ENCODE data around the gene MID1IP1. TPM values are rescaled to one million over a fixed set of nuclear protein-coding genes. Genes with fewer than 3 reads are reported as not detected.

The MID1IP1 gene
- total RNA-seq, 1 experiment from 2014 or later: 100 TPM

DNA sequence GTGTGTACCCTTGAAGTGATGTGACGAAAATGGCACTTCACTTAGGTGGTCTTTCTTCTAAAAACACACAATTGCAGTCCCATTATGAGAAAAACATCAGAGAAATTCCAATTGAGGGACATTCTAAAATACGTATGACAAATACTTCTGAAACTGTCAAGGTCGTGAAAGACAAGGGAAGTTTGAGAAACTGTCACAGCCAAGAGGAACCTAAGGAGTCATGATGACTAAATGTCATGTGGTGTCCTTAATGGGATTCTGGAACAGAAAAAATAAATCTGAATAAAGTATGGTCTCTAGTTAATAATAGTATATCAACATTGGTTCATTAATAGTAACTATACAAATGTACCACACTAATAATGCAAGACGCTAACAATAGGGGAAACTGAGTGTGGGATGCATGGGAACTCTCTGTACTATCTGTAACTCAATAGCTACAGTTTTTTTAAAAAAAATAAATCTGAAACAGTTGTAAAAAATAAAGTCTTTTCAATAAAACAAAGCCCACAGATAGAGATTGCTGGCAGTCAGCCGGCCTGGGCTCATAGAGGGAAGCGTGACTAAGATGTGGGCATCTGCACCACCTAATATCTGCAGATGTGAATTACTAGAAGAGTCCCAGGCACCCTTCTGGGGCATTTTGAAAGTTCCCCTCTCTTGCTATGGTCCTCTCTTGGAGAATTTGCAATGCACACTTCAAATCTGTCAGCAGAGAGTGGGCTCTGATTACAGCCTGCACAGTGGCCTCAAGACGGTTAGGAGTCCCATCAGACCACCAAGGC, 47.6 kb downstream of the MID1IP1 start:
- H4K5ac ChIP-seq (ENCODE audit: insufficient read length, low read depth, low read length): no peak overlapping the region
- H3K36me3 Mint-ChIP-seq (ENCODE audit: insufficient read depth in 1 of 3, low read depth in 3 of 3): peaks cover 2 to 4% (median 2%) of the 10 kb centered on the region in 3 experiments; a peak in 3 of 7 replicates
- H3K18ac ChIP-seq (ENCODE audit: insufficient read length, low read depth, low read length): no peak overlapping the region
- no peak overlapping the region for H3K27ac Mint-ChIP-seq
- no peak overlapping the region for H3K14ac ChIP-seq (ENCODE audit: insufficient read depth, low read length)
- H2AK5ac ChIP-seq (ENCODE audit: insufficient read length, low read length): no peak overlapping the region
- no peak overlapping the region for H2BK20ac ChIP-seq (ENCODE audit: low read depth, low read length, poor library complexity, severe bottlenecking)
- no peak overlapping the region for H3K9ac ChIP-seq (ENCODE audit: extremely low read depth, insufficient read length, low read length)
- no peak overlapping the region for H2AFZ ChIP-seq (ENCODE audit: low read length)
- peaks cover 2 to 7% of the 10 kb centered on the region in 2 experiments; a peak in 3 of 4 replicates for H3K4me1 Mint-ChIP-seq
- H2BK12ac ChIP-seq (ENCODE audit: insufficient read length, low read depth, low read length): no peak overlapping the region
- H2BK15ac ChIP-seq (ENCODE audit: low read depth, low read length): no peak overlapping the region
- H3K79me1 ChIP-seq (ENCODE audit: insufficient read depth, low read depth, low read length, poor library complexity, severe bottlenecking): no peaks in the 10 kb centered on the region
- H3K9me3 ChIP-seq (ENCODE audit: control insufficient read depth, low read depth, low read length): no peaks in the 10 kb centered on the region
- no peak overlapping the region for H3T11ph ChIP-seq (ENCODE audit: low read length)
- no peak overlapping the region for H2BK120ac ChIP-seq (ENCODE audit: low read depth, low read length, poor library complexity, severe bottlenecking)
- no peak overlapping the region for H3K4me3 Mint-ChIP-seq
- no peak overlapping the region for H3K56ac ChIP-seq (ENCODE audit: insufficient read length, low read depth, low read length)
- H3K79me2 ChIP-seq (ENCODE audit: insufficient read depth, low read length): no peaks in the 10 kb centered on the region
- H4K8ac ChIP-seq (replicated peaks; ENCODE audit: insufficient read length, low read depth, low read length): no peak overlapping the region
- no peaks in the 10 kb centered on the region for H3K23me2 ChIP-seq (ENCODE audit: insufficient read length, low read depth, low read length, poor library complexity, severe bottlenecking)
- no peaks in the 10 kb centered on the region for H3K27me3 ChIP-seq (ENCODE audit: insufficient read depth, low read length)
- WGBS (ENCODE audit: extremely low coverage, insufficient read length, low lambda C conversion rate): no CpG with 5 or more reads among the region's 7 CpGs
- H3K23ac ChIP-seq (ENCODE audit: insufficient read length, low read depth, low read length): no peak overlapping the region
- no peaks in the 10 kb centered on the region for H3K4me1 ChIP-seq (ENCODE audit: insufficient read depth, low read length)
- H3K27ac ChIP-seq (ENCODE audit: insufficient read length, low read depth, low read length): no peak overlapping the region
- no peak overlapping the region for H4K91ac ChIP-seq (ENCODE audit: insufficient read length, low read depth, low read length)
- no peak for DNase-seq
- no peaks in the 10 kb centered on the region for H3K27me3 Mint-ChIP-seq (ENCODE audit: low read depth)
- peaks cover 61 to 69% of the 10 kb centered on the region in 2 experiments for H3K9me3 Mint-ChIP-seq
- no peak overlapping the region for H3K4me2 ChIP-seq (ENCODE audit: insufficient read depth, insufficient read length, low read length)
- H3K4ac ChIP-seq (ENCODE audit: low read depth, low read length): no peak overlapping the region
- H4K20me1 ChIP-seq (ENCODE audit: control insufficient read depth, insufficient read depth, insufficient read length): no peaks in the 10 kb centered on the region
- TF ChIP-seq, protein P1, sequence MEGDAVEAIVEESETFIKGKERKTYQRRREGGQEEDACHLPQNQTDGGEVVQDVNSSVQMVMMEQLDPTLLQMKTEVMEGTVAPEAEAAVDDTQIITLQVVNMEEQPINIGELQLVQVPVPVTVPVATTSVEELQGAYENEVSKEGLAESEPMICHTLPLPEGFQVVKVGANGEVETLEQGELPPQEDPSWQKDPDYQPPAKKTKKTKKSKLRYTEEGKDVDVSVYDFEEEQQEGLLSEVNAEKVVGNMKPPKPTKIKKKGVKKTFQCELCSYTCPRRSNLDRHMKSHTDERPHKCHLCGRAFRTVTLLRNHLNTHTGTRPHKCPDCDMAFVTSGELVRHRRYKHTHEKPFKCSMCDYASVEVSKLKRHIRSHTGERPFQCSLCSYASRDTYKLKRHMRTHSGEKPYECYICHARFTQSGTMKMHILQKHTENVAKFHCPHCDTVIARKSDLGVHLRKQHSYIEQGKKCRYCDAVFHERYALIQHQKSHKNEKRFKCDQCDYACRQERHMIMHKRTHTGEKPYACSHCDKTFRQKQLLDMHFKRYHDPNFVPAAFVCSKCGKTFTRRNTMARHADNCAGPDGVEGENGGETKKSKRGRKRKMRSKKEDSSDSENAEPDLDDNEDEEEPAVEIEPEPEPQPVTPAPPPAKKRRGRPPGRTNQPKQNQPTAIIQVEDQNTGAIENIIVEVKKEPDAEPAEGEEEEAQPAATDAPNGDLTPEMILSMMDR (conservative IDR thresholded peaks at IDR 0.05): no peak
- no peak overlapping the region for H2BK5ac ChIP-seq (ENCODE audit: insufficient read length, low read length)
